HepG2 (cell line): ENCODE data around the gene HSD3B7. TPM values are rescaled to one million over a fixed set of nuclear protein-coding genes. Genes with fewer than 3 reads are reported as not detected.
A peak's percentile ranks its signal among the peaks of the same experiment; 100 is the strongest.

ENCODE experiments used
- ATAC-seq: fragments of 200-7000 bp; cut with Tn5 transposase; 3 replicates; pipeline ENCODE4 v1.9.1; 2020; ENCODE audit warnings: mild to moderate bottlenecking, moderate library complexity
- BruUV-seq: library from RNA; stranded (reverse); fragments of 400-500 nt; replicated peaks from 2 replicates; lab custom pipeline; 2021; lab: Mats Ljungman, UMichigan
- CTCF ChIA-PET: fragments of 300-600 bp; formaldehyde crosslinking; extraction: SDS; loops from one replicate; lab custom pipeline; 2021; ENCODE audit warnings: low total read pairs, inconsistent platforms, low intra/inter-chr PET ratio; lab: Yijun Ruan, JAX
- POLR2A ChIA-PET: fragments of 350-600 bp; sonication (Branson Sonifier 250); formaldehyde crosslinking; loops from one replicate; lab custom pipeline; 2020; ENCODE audit warnings: antibody characterized with exemption, inconsistent platforms; lab: Yijun Ruan, JAX
- DNase-seq: peaks from one replicate; pipeline ENCODE4 v3.0.0-alpha.2; 2015; ENCODE audit warnings: low spot score
- FAIRE-seq: peaks from 3 replicates; lab custom pipeline; 2011; peaks lifted over from hg19 to GRCh38; lab: Jason Lieb, UNC
- H2AFZ ChIP-seq: one replicate; pipeline ENCODE4 v1.6.1; 2011; ENCODE audit warnings: low read length, inconsistent platforms
- H3K27ac ChIP-seq: fragments of 300-600 bp; 3 replicates; pipeline ENCODE4 v1.8.0; 2011; ENCODE audit warnings: mixed run types, mild to moderate bottlenecking, mixed read lengths, low read length, inconsistent platforms; ENCODE audit not compliant: insufficient read depth; ENCODE audit errors: extremely low read length
- H3K27me3 ChIP-seq, 2 experiments: fragments of 200-600 bp in 1 of 2; 2 replicates in 1 of 2; 3 replicates in 1 of 2; pipeline versions ENCODE4 v1.6.0 to v1.8.0; 2011; ENCODE audit warnings: low read length in 2 of 2, mild to moderate bottlenecking in 2 of 2, moderate library complexity in 2 of 2, inconsistent platforms in 1 of 2; ENCODE audit not compliant: insufficient read depth in 2 of 2, control insufficient read depth in 1 of 2
- H3K36me3 ChIP-seq, 2 experiments: fragments of 200-600 bp in 1 of 2; replicated peaks in 1 of 2; 2 replicates in 1 of 2; 3 replicates in 1 of 2; pipeline versions ENCODE4 v1.5.1 to v1.8.0; 2011; ENCODE audit warnings: low read length in 2 of 2, inconsistent platforms in 1 of 2; ENCODE audit not compliant: insufficient read depth in 2 of 2, control insufficient read depth in 1 of 2
- H3K4me1 ChIP-seq: 2 replicates; pipeline ENCODE4 v1.5.1; 2012; ENCODE audit warnings: low read length, inconsistent platforms; ENCODE audit not compliant: insufficient read depth
- H3K4me2 ChIP-seq: 2 replicates; pipeline ENCODE4 v1.6.0; 2011; ENCODE audit warnings: low read depth, low read length, inconsistent platforms
- H3K4me3 ChIP-seq, 3 experiments: fragments of 200-600 bp in 1 of 3; sonication (generic), shearing (Covaris generic) in 1 of 3; replicated peaks in 1 of 3; 2 replicates each; pipeline ENCODE4 v1.5.1; 2011 to 2016; ENCODE audit warnings: low read length in 3 of 3, inconsistent platforms in 2 of 3, low read depth in 2 of 3, mild to moderate bottlenecking in 2 of 3, control low read depth in 1 of 3, mixed read lengths in 1 of 3; ENCODE audit not compliant: insufficient read depth in 1 of 3
- H3K79me2 ChIP-seq: one replicate; pipeline ENCODE4 v1.6.1; 2011; ENCODE audit warnings: low read length, inconsistent platforms; ENCODE audit not compliant: insufficient read depth
- H3K9ac ChIP-seq: 2 replicates; pipeline ENCODE4 v1.6.0; 2011; ENCODE audit warnings: mild to moderate bottlenecking, low read depth, low read length, inconsistent platforms; ENCODE audit not compliant: insufficient read depth
- H3K9me3 ChIP-seq: 2 replicates; pipeline ENCODE4 v1.5.1; 2012; ENCODE audit warnings: mild to moderate bottlenecking, low read length
- H4K20me1 ChIP-seq: 2 replicates; pipeline ENCODE4 v1.6.0; 2011; ENCODE audit warnings: inconsistent platforms, mild to moderate bottlenecking, low read length, moderate library complexity; ENCODE audit not compliant: insufficient read depth
- CENPT ChIP-seq: sonication (generic); formaldehyde crosslinking; IDR thresholded peaks from 2 replicates; pipeline ENCODE4 v1.8.0; 2022; ENCODE audit warnings: low read depth, mild to moderate bottlenecking, moderate library complexity, missing genetic modification reagents
- JUND ChIP-seq: sonication (generic); formaldehyde crosslinking; IDR thresholded peaks from 2 replicates; pipeline ENCODE4 v1.8.0; 2022; ENCODE audit warnings: mild to moderate bottlenecking, missing genetic modification reagents
- NFE2L1 ChIP-seq: sonication (generic); formaldehyde crosslinking; IDR thresholded peaks from 2 replicates; pipeline ENCODE4 v1.4.0; 2020; ENCODE audit warnings: missing genetic modification reagents, mild to moderate bottlenecking, borderline replicate concordance
- PHB2 ChIP-seq: fragments of 450-650 bp; IDR thresholded peaks from 2 replicates; pipeline ENCODE4 v1.6.1; 2018; ENCODE audit not compliant: partially characterized antibody
- RCOR2 ChIP-seq: IDR thresholded peaks from 2 replicates; pipeline ENCODE4 v1.6.1; 2016; ENCODE audit warnings: missing biosample characterization, missing genetic modification reagents
- SRF ChIP-seq: IDR thresholded peaks from 2 replicates; pipeline ENCODE4 v1.6.1; 2011; ENCODE audit warnings: mild to moderate bottlenecking, low read depth, low read length, moderate library complexity
- TBL1XR1 ChIP-seq: fragments of 150-350 bp; IDR thresholded peaks from 2 replicates; pipeline ENCODE4 v1.6.1; 2014; ENCODE audit warnings: borderline replicate concordance, low read length; ENCODE audit not compliant: partially characterized antibody
- ZNF101 ChIP-seq: sonication (generic); formaldehyde crosslinking; IDR thresholded peaks from 2 replicates; pipeline ENCODE4 v1.4.0; 2020; ENCODE audit warnings: mild to moderate bottlenecking, low read depth, missing genetic modification reagents, borderline replicate concordance
- ZNF552 ChIP-seq: sonication (generic); formaldehyde crosslinking; IDR thresholded peaks from 2 replicates; pipeline ENCODE4 v1.9.0; 2022; ENCODE audit warnings: missing genetic modification reagents, mild to moderate bottlenecking, borderline replicate concordance
- ZNF589 ChIP-seq: sonication (generic); formaldehyde crosslinking; conservative IDR thresholded peaks from 2 replicates; pipeline ENCODE4 v1.8.0; 2022; ENCODE audit warnings: mild to moderate bottlenecking, moderate library complexity, missing genetic modification reagents
- ZNF607 ChIP-seq: sonication (generic); formaldehyde crosslinking; IDR thresholded peaks from 2 replicates; pipeline ENCODE4 v1.5.1; 2020; ENCODE audit warnings: missing genetic modification reagents, mild to moderate bottlenecking, borderline replicate concordance
- ZNF768 ChIP-seq: sonication (generic); formaldehyde crosslinking; IDR thresholded peaks from 2 replicates; pipeline ENCODE4 v1.4.0; 2020; ENCODE audit warnings: missing genetic modification reagents
- in situ Hi-C: cut with HindIII; loops from 2 replicates; pipeline ENCODE4 v1.10.0; 2017; ENCODE audit warnings: low pct_unique_long_range_greater_than_20kb; ENCODE audit not compliant: extremely low pct_ligation_motif_present
- intact Hi-C: fragments of 100-400 bp; cut with micrococcal nuclease; formaldehyde crosslinking; loops from one replicate; pipeline ENCODE4 v1.10.0; 2022; ENCODE audit not compliant: unreplicated experiment
- polyA plus RNA-seq, 8 experiments: library from polyadenylated mRNA; depleted of rRNA in 3 of 8; stranded (reverse) in 7 of 8; unstranded in 1 of 8; fragments of >200 nt; fragmentation: Illumina TruSeq in 4 of 8; extraction: Trizol in 4 of 8; gene quantifications; 2 replicates each; pipeline versions ENCODE4 v1.2.1 to v1.2.3, GENCODE V29; 2011 to 2016; ENCODE audit warnings: low read depth in 4 of 8, missing spikeins in 1 of 8, mixed read lengths in 1 of 8; ENCODE audit not compliant: insufficient read depth in 1 of 8
- total RNA-seq, 5 experiments: library from RNA; depleted of rRNA; stranded (reverse); fragments of >200 nt; fragmentation: Illumina TruSeq; extraction: Trizol; gene quantifications; 2 replicates each; pipeline ENCODE4 v1.2.3, GENCODE V29; 2016; ENCODE audit warnings: low read depth in 1 of 5
- TF ChIP-seq, protein P1 (sequence below): sonication (generic); formaldehyde crosslinking; IDR thresholded peaks from 2 replicates; pipeline ENCODE4 v1.5.0; 2020; ENCODE audit warnings: mild to moderate bottlenecking, missing genetic modification reagents, borderline replicate concordance
- TF ChIP-seq, protein P2 (sequence below): sonication (generic); formaldehyde crosslinking; IDR thresholded peaks from one replicate; pipeline ENCODE4 v1.5.1; 2020; ENCODE audit warnings: mild to moderate bottlenecking, missing genetic modification reagents; ENCODE audit errors: not compliant biosample characterization

Gene HSD3B7
- total and polyA plus RNA-seq, 2 of the 13 experiments (the other 11 are each of a cell fraction or from before 2014, with no cell fraction given), result 32.9 to 69.7 TPM

DNA sequence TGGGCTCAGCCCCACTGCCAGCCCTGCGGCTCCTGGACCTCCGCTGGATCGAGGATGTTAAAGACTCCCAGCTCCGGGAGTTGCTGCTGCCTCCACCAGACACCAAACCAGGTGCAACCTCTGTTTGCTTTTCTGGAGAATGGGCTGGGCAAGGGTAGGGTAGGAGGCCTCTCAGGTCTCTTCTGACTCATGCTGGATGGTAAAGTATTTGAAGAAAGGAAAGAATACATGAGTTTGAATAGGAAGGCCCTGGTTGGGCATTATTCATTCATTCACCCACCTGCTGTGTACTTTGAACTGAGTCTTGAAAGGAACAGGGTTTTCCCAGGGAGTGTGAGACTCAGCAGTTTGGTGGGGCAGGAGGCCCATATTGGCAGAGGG, 42.6 kb upstream of the HSD3B7 start (continued):
- TF ChIP-seq, protein P1, sequence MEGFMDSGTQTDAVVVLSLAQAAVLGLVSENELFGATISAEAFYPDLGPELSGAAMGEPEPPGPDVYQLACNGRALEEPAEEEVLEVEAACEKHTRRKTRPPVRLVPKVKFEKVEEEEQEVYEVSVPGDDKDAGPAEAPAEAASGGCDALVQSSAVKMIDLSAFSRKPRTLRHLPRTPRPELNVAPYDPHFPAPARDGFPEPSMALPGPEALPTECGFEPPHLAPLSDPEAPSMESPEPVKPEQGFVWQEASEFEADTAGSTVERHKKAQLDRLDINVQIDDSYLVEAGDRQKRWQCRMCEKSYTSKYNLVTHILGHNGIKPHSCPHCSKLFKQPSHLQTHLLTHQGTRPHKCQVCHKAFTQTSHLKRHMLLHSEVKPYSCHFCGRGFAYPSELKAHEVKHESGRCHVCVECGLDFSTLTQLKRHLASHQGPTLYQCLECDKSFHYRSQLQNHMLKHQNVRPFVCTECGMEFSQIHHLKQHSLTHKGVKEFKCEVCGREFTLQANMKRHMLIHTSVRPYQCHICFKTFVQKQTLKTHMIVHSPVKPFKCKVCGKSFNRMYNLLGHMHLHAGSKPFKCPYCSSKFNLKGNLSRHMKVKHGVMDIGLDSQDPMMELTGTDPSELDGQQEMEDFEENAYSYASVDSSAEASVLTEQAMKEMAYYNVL (CRISPR knock-in tag), result no peak
- TF ChIP-seq ZNF589 (CRISPR knock-in tag) (0 out of 2 replicates have a peak, but pooled peaks have one; percentile 15), RCOR2 (CRISPR knock-in tag) (0 out of 2 replicates have a peak, but pooled peaks have one; percentile 54)

DNA sequence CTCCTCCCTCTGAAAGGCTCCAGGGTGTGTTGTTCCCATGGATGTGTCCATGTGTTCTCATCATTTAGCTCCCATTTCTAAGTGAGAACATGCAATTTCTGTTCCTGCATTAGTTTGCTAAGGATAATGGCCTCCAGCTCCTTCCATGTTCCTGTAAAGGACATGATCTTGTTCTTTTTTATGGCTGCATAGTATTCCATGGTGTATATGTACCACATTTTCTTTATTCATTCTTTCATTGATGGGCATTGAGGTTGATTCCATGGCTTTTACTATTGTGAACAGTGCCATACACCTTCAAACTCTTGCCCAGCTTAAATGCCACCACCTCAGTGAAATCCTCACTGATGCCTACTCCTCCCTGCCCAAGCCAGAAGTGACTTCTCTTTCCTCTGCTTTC, 40.7 kb upstream of the HSD3B7 start:
- H3K9ac ChIP-seq, result no peak overlapping the region
- in situ Hi-C loops, result no loop called here
- POLR2A ChIA-PET, result no interaction called here
- H4K20me1 ChIP-seq, result no peaks in the 10 kb centered on the region
- no peak overlapping the region for H2AFZ ChIP-seq
- CTCF ChIA-PET, result no interaction called here
- no peak for ATAC-seq
- H3K9me3 ChIP-seq, result no peaks in the 10 kb centered on the region
- H3K27me3 ChIP-seq, result no peaks in the 10 kb centered on the region
- no peak overlapping the region for H3K4me2 ChIP-seq
- H3K4me3 ChIP-seq, result no peak overlapping the region
- no peak for FAIRE-seq
- no peak overlapping the region for H3K27ac ChIP-seq
- no peaks in the 10 kb centered on the region for H3K79me2 ChIP-seq
- H3K4me1 ChIP-seq, result peaks cover 17% of the 10 kb centered on the region
- DNase-seq, result no peak
- H3K36me3 ChIP-seq, result peaks cover 10 to 22% of the 10 kb centered on the region in 2 experiments; a peak in 4 of 5 replicates
- no TSS peak for BruUV-seq
- intact Hi-C loops, result no loop called here
- no peak for TF ChIP-seq JUND (CRISPR knock-in tag)
- TF ChIP-seq SRF, result no peak
- no peak for TF ChIP-seq CENPT (CRISPR knock-in tag)
- no peak for TF ChIP-seq PHB2
- no peak for TF ChIP-seq ZNF552
- no peak for TF ChIP-seq TBL1XR1
- no peak for TF ChIP-seq ZNF607 (CRISPR knock-in tag)
- no peak for TF ChIP-seq NFE2L1
- TF ChIP-seq ZNF768 (CRISPR knock-in tag), result no peak
- TF ChIP-seq ZNF101 (CRISPR knock-in tag), result no peak
- TF ChIP-seq, protein P2, sequence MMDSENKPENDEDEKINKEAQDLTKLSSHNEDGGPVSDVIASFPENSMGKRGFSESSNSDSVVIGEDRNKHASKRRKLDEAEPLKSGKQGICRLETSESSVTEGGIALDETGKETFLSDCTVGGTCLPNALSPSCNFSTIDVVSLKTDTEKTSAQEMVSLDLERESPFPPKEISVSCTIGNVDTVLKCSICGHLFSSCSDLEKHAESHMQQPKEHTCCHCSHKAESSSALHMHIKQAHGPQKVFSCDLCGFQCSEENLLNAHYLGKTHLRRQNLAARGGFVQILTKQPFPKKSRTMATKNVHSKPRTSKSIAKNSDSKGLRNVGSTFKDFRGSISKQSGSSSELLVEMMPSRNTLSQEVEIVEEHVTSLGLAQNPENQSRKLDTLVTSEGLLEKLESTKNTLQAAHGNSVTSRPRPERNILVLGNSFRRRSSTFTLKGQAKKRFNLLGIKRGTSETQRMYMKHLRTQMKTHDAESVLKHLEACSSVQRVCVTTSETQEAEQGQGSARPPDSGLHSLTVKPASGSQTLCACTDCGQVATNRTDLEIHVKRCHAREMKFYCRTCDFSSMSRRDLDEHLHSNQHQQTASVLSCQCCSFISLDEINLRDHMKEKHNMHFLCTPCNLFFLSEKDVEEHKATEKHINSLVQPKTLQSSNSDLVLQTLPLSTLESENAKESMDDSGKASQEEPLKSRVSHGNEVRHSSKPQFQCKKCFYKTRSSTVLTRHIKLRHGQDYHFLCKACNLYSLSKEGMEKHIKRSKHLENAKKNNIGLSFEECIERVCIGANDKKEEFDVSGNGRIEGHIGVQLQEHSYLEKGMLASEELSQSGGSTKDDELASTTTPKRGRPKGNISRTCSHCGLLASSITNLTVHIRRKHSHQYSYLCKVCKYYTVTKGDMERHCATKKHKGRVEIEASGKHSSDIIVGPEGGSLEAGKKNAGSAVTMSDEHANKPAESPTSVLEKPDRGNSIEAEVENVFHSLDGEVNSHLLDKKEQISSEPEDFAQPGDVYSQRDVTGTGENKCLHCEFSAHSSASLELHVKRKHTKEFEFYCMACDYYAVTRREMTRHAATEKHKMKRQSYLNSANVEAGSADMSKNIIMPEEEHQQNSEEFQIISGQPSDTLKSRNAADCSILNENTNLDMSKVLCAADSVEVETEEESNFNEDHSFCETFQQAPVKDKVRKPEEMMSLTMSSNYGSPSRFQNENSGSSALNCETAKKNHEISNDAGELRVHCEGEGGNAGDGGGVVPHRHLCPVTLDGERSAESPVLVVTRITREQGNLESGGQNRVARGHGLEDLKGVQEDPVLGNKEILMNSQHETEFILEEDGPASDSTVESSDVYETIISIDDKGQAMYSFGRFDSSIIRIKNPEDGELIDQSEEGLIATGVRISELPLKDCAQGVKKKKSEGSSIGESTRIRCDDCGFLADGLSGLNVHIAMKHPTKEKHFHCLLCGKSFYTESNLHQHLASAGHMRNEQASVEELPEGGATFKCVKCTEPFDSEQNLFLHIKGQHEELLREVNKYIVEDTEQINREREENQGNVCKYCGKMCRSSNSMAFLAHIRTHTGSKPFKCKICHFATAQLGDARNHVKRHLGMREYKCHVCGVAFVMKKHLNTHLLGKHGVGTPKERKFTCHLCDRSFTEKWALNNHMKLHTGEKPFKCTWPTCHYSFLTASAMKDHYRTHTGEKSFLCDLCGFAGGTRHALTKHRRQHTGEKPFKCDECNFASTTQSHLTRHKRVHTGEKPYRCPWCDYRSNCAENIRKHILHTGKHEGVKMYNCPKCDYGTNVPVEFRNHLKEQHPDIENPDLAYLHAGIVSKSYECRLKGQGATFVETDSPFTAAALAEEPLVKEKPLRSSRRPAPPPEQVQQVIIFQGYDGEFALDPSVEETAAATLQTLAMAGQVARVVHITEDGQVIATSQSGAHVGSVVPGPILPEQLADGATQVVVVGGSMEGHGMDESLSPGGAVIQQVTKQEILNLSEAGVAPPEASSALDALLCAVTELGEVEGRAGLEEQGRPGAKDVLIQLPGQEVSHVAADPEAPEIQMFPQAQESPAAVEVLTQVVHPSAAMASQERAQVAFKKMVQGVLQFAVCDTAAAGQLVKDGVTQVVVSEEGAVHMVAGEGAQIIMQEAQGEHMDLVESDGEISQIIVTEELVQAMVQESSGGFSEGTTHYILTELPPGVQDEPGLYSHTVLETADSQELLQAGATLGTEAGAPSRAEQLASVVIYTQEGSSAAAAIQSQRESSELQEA (CRISPR knock-in tag), result no peak
